Measurements from ENCODE around the gene PRKD1.

GRCh38 chr14:29782041-29782440, 145.6 kb downstream of the PRKD1 start:
- TF ChIP-seq CTCF (IDR thresholded peaks at IDR 0.05; ENCODE audit: low read depth, low read length, poor library complexity, severe bottlenecking) (no peak), EZH2phosphoT487 (IDR thresholded peaks at IDR 0.05; ENCODE audit: borderline replicate concordance, low read length) (no peak)
